CD4-positive, alpha-beta T cell treated with Interleukin-15 for 4 hours (primary cell): ENCODE results near the gene FBXO7.

Experiments used
- DNase-seq: peaks from one replicate; pipeline ENCODE4 v3.0.0-alpha.2; 2020; ENCODE audit warnings: low spot score

FBXO7 gene

DNA sequence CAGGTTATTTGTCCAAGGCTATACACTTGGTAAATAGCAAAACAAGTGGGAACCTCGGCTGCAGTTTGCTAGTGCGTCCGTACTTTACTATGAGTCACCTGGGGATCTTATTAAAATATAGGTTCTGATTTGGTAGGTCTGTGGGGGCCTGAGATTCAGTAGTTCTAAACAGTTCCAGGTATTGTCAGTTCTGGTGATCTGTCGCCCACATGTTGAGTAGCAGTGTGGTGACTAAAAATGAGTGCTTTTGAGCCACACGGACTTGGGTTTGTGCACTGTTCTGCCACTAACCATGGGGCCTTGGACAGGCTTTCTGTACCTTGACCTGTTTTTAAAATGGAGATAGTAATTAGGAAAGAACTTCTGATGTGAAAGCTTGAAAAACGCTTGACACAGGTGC lies 15.7 kb downstream of the FBXO7 start:
- no peak for DNase-seq

DNA sequence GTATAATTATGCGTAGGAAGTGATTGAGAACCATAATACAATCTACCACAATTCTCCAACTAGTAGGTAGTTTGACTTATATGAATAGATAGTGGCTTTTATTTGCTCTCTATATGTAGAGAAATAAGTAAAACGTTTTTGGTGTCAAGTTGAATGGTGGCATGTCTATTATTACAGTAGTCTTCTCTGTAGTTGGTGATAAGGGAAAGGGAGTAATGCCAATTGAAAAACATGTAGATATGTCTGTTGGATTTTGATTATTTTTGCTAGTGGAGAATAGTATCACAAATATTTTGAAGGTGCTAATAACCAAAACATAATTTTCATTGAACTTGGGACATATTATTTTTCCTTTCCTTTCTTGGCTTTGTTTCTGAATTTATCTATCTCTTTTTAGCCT lies 17.5 kb downstream of the FBXO7 start:
- DNase-seq = no peak

DNA sequence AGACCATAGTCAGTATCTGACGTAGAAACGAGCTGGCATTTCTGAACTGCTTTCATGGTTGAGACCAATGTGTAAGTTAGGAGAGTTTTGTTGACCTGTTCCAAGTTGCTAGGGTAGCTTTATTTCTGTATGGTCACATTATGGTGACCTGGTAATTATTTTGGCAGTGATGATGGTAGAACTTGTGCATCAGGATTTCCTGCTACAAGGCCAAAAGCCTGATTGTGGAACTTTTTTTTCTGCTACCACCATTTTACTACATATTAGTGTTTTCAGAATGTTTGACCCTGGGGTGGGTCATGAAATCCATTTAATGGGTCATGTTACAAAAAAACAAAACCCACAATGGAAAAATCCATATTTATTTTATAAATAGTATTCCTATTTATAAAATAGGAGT lies 18.9 kb downstream of the FBXO7 start:
- no peak for DNase-seq

DNA sequence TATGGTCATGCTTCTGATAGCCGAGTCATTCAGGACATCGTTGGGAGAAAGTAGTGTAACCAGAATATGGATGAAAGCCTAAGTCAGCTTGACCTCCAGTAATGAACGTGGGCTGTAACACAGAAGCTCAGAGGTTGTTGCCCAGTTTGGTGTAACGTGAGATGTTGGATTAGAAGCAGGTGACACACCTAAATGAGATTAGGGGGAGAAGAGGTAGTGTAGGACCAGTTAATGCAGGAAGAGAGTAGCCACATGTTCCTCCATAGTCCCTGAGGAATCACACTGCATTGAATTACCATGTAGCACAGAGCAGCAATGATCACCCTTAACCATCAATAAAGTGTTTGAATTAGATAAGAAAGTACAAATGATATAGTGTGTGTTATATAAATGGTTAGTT lies 20.4 kb downstream of the FBXO7 start:
- DNase-seq = no peak

DNA sequence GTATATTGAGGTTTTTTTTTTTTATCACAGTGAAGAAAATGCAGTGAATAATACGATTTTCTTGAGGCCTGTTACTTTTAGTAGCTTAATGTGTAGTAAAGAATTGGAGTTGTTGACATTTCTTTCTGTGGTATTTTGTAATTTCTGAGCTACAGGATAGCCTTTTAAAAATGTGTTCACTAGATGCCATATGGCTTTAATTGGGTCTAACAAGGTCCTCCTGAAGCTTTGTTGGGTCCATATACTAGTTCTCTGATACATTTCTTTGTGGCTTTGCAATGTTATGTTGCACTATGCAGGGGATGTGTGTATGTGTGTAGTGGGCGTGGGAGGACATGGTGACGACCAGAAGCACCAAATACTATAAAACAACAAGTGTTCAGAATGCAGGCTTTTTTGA lies 25.1 kb downstream of the FBXO7 start:
- no peak for DNase-seq

DNA sequence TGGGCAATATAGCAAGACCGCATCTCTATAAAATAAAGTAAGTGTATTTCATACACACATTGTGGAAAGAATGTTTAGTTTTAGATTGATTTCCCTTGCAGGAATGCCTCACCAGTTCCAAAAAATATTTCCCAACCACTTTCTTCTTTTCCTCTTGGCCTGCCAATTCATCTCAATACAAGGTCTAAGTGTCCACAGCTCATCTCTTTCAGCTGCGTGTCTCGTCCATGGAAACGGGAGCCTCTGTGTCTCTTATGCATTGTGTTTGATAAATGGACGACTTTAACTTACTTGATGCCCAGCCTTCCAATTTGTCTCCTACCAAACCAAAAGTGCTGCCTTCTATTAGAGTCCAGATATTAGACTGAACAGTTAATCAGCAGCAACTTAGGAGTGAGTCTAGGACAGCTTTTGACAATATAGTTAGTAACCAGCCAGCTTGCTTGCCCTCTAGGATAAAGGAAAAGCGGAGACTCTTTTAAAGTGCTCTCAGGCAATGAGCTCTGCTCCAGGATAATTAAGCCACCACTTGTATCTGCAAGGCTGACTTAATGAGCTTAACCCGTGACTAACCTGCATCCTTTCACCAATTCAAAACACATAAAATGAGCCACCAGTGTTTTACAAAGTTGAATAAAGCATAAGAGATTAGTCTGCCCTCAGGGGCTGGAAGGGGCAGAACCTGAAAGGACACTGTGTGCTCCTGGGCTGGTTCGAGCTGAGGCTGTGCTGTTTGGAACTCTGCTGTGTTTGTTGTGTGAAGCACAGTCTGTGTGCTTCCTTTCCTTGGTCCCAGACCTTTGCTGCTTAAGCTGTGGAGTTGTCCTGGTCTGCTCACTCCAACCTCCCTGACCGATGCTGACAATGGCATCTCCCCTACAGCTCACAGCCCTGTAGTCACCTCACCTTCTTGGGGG lies 27.5 kb downstream of the FBXO7 start:
- no peak for DNase-seq

DNA sequence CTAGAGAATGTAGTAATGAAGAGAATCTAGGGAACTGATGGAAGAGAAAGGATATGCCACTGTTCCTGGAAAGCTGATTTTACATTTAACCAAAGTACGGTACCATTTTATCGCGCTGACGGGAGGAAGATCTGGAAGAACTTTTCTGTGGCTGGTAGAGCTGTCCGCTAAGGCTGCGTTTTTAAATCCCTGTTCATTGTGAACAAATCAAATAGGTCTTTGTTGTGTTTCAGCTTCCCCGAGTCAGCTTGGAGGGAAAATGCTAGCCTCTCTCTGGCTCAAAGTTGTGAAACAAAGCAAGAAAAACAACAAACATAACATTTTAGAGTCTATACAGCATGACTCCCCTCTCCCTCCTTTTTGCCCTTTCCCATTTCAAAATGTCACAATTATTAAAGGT lies 34.4 kb downstream of the FBXO7 start:
- no peak for DNase-seq

DNA sequence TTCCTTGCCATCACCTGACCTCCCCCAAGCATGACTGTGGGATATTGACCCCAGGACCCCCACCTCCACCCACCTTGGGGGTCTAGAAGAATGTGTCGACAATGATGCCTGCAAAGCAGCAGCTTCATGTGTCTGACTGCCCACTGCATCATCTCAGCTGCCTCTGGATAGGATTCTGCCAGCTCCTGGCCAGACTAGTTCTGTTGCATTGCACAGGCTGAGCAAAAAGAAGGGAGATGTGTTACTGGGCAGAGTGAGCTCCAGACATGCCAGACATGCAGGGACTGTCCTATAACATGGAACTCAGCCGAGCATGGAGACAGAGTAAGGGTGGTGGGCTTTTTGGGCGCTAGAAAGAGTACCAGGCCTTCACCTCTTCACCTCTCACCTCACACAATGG lies 36.7 kb downstream of the FBXO7 start:
- DNase-seq = no peak

DNA sequence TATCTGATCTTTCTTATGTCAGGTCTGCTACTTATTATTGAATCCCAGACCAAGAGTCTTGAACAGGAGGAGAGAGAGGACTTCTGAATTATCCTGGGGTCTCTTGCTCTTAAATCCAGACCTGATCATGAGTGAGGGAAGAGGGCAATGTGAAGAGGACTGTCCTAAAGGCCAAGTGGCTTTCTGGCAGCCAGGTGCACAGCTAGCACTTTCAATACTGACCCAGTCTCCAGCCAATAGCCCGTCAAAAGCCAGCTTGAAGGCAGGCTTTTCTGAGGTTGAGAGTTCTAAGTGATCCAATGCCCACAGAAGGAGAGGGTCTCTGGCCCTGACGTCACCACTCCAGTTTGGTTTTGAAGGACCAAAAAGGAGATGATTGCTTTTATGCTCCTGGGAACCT lies 37.2 kb downstream of the FBXO7 start:
- no peak for DNase-seq

DNA sequence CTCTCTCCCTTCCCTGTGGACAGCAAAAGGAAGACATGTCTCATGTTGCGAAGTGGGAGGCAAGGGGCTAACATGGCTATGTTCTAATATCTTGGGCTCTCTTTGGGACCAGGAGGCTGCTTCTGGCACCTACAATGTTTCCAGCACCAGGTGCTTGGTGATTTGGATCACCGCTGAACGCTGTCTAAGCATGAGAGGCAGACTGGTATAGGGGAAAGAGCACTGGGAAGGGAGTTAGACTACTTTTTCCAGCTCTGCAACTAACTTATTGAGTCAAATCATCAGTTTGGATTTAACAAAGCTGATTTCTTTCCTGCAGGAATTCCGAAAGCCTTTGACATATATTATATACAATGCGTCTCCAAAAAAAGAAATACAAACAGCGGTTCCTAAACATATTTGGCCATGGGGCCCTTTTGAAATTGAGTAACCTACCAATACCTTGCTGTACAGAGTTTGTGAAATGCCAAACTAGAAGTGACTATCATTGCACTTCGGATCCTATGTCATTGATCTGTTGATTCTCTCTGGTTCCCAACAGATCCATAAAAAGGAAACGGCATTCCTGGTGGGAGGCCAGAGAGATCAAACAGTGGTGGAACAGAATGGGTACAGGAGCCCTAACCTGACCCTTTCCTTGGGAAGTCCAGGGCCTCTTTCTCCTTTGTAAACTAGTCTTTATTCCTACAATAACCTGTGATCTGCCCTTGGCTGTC lies 37.8 kb downstream of the FBXO7 start:
- no peak for DNase-seq

DNA sequence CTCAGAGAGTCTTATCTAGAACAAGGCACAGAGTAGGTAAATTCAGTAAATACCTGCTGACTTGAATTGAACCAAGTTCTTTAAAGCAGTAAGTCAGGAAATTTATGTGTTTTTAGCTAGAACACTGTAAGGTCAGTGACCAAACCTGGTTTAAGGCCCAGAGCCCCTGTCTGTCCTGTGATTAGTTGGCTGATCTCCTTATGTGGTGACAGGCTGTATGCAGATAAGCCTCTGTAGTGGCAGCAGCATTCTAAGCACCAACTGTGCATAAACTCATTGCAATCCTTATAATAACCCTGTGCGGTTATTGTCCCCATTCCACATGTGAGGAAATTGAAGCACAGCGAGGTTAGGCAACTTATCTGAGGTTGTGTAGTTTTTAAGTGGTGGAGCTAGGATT lies 40.5 kb downstream of the FBXO7 start:
- no peak for DNase-seq

DNA sequence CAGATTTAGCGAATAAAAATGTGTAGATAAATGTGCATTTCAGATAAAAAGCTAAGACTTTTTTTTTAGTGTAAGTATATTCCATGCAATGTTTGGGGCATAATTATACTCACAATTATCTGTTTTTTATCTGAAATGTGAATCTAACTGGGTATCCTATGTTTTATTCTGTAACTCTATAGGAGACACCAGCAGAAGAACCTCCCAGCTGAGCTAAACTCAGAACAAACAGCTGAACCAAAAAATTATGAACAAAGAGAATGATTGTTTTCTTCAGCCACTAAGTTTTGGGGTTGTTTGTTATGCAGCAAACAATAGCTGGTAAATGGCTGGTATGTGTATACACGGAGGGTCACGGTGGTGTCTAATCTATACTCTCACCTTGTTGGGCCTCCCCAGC lies 42.9 kb downstream of the FBXO7 start:
- no peak for DNase-seq

DNA sequence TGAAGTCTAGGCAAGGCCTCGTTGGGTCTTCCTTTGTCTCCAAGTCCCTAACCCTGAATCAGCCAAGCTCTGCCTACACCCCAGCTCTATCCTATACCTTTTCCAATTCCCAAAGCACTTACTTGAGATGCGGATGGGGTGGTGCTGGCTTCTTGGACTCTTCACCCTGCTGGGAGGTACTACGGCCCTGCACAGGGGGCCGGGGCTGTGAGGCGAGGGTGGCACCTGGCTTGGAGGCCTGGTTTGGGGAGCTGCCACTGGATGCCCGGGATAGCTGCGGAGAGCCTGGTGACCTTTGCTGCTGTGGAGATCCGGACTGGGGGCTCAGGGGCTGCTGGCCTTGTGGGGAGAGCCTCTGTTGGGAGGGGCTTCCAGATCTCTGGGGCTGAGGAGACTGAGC lies 43.3 kb downstream of the FBXO7 start:
- DNase-seq = no peak

DNA sequence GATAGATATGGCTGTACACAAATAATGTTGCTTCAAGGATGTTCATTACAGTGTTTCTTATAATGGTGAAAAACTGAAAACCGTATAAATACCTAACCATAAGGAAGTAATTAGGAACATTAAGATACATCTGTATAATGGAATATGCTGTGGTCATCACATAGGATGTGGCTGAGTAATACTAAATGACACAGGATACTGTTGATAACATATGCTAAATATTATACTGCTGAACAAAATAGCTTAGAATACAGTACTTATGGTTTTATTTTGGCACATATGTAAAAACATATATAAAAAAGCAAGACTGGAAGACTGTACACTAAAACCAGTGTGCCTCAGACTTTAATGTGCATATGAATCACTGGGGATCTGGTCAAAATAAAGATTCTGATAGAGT lies 43.8 kb downstream of the FBXO7 start:
- no peak for DNase-seq

DNA sequence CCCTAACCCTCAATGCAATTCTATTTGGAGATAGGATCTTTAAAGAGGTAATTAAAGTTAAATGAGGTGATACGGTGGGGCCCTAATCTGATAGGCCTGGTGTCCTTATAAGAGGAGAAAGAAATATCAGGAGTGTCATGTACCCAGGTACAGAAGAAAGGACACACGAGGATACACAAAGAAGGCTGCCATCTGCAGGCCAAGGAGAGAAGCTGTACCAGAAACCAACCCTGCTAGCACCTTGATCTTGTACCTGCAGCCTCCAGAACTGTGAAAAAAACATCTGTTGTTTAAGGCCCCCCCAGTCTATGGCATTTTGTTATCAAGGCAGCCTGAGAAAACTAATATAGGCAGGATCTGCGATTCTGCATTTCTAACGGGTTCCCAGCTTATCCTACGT lies 44.2 kb downstream of the FBXO7 start:
- no peak for DNase-seq

DNA sequence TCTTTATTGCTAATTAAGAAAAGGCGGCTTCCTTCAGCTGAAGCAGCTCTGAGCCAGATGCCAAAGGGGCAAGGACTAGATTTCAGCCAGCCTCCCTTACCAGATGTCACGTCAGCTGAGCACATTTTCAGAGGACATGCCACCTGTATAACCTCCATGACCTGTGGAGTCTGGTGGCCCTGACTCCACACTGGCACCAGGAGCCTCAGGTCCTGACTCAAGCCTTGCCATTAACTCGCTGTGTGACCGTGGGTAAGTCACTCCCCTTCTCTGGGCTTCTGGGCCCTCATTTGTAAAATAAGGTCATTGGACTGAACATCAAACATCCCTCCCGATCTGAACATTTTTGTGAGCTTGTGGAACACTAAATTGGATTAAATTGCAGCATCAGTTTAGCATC lies 46.0 kb downstream of the FBXO7 start:
- DNase-seq = no peak

DNA sequence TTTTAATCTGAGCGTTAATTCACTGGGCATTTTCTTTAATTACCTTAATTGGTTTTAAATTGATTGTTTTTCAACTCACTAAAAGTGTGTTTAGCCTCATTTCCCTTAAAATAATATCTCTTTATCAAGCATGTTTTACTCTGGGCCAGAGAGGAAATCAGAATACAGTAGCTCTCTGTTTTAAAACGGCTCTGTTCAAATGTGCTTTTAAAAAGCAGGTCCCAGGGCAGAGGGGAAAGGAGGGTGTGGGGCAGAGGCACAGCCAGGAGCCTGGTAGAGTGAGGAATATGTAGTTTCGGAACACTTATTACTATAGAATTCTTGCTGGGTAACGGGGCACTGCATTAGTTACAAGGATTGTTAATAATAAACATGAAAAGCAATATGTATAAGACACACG lies 47.6 kb downstream of the FBXO7 start:
- DNase-seq = no peak

DNA sequence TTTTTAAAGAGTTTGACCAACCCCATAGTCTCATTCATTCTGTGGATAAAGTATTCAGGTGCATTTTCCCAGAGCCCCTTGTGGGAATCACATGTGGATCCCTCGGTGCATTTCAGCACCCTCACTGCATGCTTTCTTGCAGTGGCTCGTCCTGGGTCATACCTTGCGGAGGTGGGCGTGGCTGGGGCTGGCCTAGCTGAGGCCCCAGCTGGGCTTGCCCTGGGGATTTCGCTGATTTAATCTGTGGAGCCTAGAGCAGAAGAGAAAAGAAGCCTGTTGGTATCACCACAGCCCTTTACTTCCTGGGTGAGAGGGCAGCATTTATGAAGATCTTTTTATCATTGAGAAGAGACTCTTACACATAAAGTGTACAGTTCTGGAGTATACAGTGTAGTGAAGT lies 53.1 kb downstream of the FBXO7 start:
- no peak for DNase-seq

DNA sequence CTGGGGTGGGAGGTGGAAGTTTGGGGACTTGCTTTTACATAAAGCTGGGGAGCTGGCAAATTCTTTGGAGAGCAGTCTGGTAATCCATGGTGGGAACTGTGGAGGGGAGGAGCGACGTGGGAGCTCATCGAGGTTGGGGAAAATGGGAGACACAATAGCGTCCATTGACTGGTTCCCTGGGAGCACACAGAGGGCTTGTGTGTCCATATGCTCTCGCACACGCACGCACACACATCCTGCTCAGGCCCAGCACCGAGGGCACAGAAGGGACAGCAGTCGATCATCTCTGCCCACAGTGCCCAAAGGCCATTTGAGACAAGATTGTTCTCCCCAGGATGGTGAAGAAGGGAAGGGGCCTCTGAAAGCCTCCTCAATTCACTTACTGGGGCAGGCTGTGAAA lies 53.7 kb downstream of the FBXO7 start:
- no peak for DNase-seq

DNA sequence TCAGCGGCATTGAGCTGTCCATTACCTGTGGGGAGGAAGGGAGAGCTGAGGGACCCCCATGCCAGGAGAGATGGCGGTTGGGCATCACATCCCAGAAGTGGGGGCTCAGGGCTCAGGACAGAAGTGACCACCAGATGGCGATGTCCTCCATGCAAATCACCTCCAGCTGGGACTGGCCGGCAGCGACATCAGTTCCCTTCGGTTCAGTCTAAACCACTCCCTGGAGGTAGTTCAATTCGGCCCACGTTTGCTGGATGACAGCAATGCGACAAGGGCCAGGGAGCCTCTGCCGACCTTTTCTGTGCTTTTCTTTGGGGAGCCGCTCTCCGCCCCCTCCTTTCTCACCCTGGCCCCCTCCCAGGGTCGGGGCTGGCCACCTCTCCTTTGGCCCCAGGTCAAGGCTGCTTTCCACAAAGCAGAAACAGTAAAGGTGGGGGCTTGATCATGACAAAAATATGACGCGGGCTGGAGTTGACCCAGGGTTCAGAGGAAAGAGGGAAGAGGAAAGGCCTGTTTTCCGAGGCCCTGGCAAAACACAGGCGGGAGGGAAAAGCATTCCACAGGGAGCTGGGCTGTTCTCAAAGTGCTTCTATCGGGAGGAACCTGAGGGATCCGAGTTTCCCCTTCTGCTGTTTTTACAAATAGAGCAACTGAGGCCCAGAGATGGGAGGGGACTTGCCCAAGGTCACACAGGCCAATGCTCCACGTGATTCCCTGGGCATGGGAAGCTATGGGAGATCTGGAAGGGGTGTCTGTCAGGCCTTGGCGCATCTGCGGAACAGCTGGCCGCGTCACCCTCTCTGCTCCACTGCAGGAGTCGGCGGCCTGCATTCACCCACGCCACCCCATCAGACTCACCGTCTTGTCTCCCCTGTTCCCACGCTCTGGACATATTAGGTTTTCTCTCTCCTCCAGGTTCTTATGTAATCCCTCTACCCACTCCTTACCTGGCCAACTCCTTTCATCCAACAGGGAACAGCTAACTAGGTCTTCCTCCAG lies 54.7 kb downstream of the FBXO7 start:
- peak; percentile 43 for DNase-seq

DNA sequence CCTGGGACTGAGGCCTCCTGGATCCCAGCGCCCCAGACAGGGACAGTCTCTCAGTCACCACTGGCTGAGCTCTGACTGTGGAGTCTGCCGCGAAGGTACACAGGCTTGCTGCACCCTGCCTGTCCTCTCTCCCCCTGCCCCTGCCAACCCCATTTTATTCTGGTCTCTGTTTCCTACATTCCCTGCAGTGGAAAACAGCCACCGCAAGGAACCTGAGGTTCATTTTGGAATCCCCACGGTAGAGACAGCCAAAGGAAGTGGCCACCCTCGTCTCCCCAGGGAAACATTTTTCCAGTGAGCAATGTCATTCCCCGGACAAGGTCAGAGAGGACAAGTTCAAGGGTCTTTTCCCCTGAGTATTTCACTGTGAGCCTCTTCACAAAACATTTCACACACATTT lies 56.6 kb downstream of the FBXO7 start:
- DNase-seq = no peak
